HCT116 (cell line): Measurements from ENCODE around the gene ANKRD18A. TPM values are rescaled to one million over a fixed set of nuclear protein-coding genes. Genes with fewer than 3 reads are reported as not detected.

Experiments used
- ATAC-seq: fragments of 200-7000 bp; cut with Tn5 transposase; 2 replicates; pipeline ENCODE4 v1.9.1; 2020; ENCODE audit warnings: mild to moderate bottlenecking, moderate library complexity
- BruUV-seq: library from RNA; stranded (reverse); fragments of 400-500 nt; replicated peaks from 2 replicates; lab custom pipeline; 2021; lab: Mats Ljungman, UMichigan
- CTCF ChIA-PET: fragments of 300-600 bp; sonication (Branson Sonifier 250); formaldehyde crosslinking; loops from one replicate; lab custom pipeline; 2021; ENCODE audit warnings: antibody characterized with exemption; lab: Charles Lee
- POLR2A ChIA-PET: fragments of 300-600, 350-600 bp; sonication (Branson Sonifier 250); formaldehyde crosslinking; loops from one replicate; lab custom pipeline; 2021; ENCODE audit warnings: antibody characterized with exemption; lab: Charles Lee
- RAD21 ChIA-PET, 2 experiments: fragments of 300-600 bp; sonication (Branson Sonifier 250); formaldehyde crosslinking; loops; one replicate each; lab custom pipeline; 2023; ENCODE audit warnings: low total read pairs in 2 of 2; ENCODE audit not compliant: uncharacterized antibody in 2 of 2, unreplicated experiment in 2 of 2, low non-redundant PET in 1 of 2; lab: Charles Lee
- DNase-seq: peaks from one replicate; pipeline ENCODE4 v3.0.0-alpha.2; 2010; ENCODE audit warnings: low read depth, low spot score
- H2AFZ ChIP-seq: fragments of 200-600 bp; shearing (Covaris generic), sonication (generic); 2 replicates; pipeline ENCODE4 v1.6.1; 2017; ENCODE audit warnings: low read depth, mixed run types, mixed read lengths, antibody characterized with exemption, low read length; ENCODE audit not compliant: poor library complexity, severe bottlenecking
- H3K27ac ChIP-seq: 2 replicates; pipeline ENCODE4 v1.5.1; 2012; ENCODE audit warnings: low read depth, low read length
- H3K27me3 ChIP-seq: fragments of 200-600 bp; sonication (generic); 2 replicates; pipeline ENCODE4 v1.6.1; 2016; ENCODE audit warnings: mixed run types, low read length, mixed read lengths; ENCODE audit not compliant: insufficient read depth
- H3K36me3 ChIP-seq, 2 experiments: fragments of 200-500 bp in 1 of 2; fragments of 200-600 bp in 1 of 2; sonication (Bioruptor generic) in 1 of 2; sonication (generic) in 1 of 2; 2 replicates each; pipeline versions ENCODE4 v1.5.1 to v1.6.1; 2014 to 2016; ENCODE audit warnings: low read length in 2 of 2, inconsistent platforms in 1 of 2, mixed read lengths in 1 of 2, mixed run types in 1 of 2; ENCODE audit not compliant: insufficient read depth in 2 of 2, control insufficient read depth in 1 of 2
- H3K4me1 ChIP-seq, 2 experiments: fragments of 200-600 bp in 1 of 2; sonication (generic) in 1 of 2; 2 replicates each; pipeline versions ENCODE4 v1.5.1 to v1.6.1; 2012 to 2017; ENCODE audit warnings: low read length in 2 of 2, inconsistent platforms in 1 of 2, mild to moderate bottlenecking in 1 of 2, mixed read lengths in 1 of 2, mixed run types in 1 of 2, moderate library complexity in 1 of 2; ENCODE audit not compliant: insufficient read depth in 2 of 2, control insufficient read depth in 1 of 2
- H3K4me2 ChIP-seq: fragments of 200-600 bp; sonication (generic); 2 replicates; pipeline ENCODE4 v1.6.1; 2017; ENCODE audit warnings: mixed run types, low read length, mixed read lengths
- H3K4me3 ChIP-seq, 2 experiments: fragments of 200-600 bp in 1 of 2; sonication (generic) in 1 of 2; replicated peaks in 1 of 2; 2 replicates each; pipeline ENCODE4 v1.5.1; 2011 to 2016; ENCODE audit warnings: low read length in 2 of 2, control low read depth in 1 of 2, low read depth in 1 of 2, mild to moderate bottlenecking in 1 of 2, mixed read lengths in 1 of 2, mixed run types in 1 of 2
- H3K79me2 ChIP-seq: fragments of 200-600 bp; sonication (generic); 2 replicates; pipeline ENCODE4 v1.6.1; 2017; ENCODE audit warnings: mild to moderate bottlenecking, mixed run types, low read length, moderate library complexity, mixed read lengths; ENCODE audit not compliant: insufficient read depth
- H3K9ac ChIP-seq: fragments of 200-600 bp; sonication (generic); 2 replicates; pipeline ENCODE4 v1.6.1; 2016; ENCODE audit warnings: low read length, mixed read lengths
- H3K9me2 ChIP-seq: fragments of 200-600 bp; sonication (generic), shearing (Covaris generic); 2 replicates; pipeline ENCODE4 v1.6.1; 2017; ENCODE audit warnings: mixed run types, mild to moderate bottlenecking, moderate library complexity; ENCODE audit not compliant: insufficient read depth
- H3K9me3 ChIP-seq, 2 experiments: fragments of 200-500 bp in 1 of 2; fragments of 200-600 bp in 1 of 2; sonication (Bioruptor generic) in 1 of 2; sonication (generic) in 1 of 2; 2 replicates each; pipeline ENCODE4 v1.6.1; 2014 to 2017; ENCODE audit warnings: low read length in 2 of 2, mixed read lengths in 2 of 2, inconsistent platforms in 1 of 2, low read depth in 1 of 2, mild to moderate bottlenecking in 1 of 2, mixed run types in 1 of 2, moderate library complexity in 1 of 2; ENCODE audit not compliant: control insufficient read depth in 1 of 2, insufficient read depth in 1 of 2
- H4K20me1 ChIP-seq: fragments of 200-600 bp; sonication (generic), shearing (Covaris generic); 2 replicates; pipeline ENCODE4 v1.6.1; 2017; ENCODE audit warnings: mixed run types, mild to moderate bottlenecking, moderate library complexity; ENCODE audit not compliant: insufficient read depth
- ELF1 ChIP-seq: IDR thresholded peaks from 2 replicates; pipeline ENCODE4 v1.6.1; 2012; ENCODE audit warnings: low read depth, borderline replicate concordance
- RAD21 ChIP-seq: IDR thresholded peaks from 2 replicates; pipeline ENCODE4 v1.6.1; 2012; ENCODE audit warnings: low read depth, mild to moderate bottlenecking
- SIN3A ChIP-seq: IDR thresholded peaks from 2 replicates; pipeline ENCODE4 v1.6.1; 2012; ENCODE audit warnings: low read depth
- TCF7L2 ChIP-seq: IDR thresholded peaks from 2 replicates; pipeline ENCODE4 v1.7.0; 2011; ENCODE audit warnings: borderline replicate concordance, inconsistent platforms; ENCODE audit not compliant: insufficient read depth, insufficient read length; ENCODE audit errors: extremely low read depth
- ZFX ChIP-seq: fragments of 450-650 bp; IDR thresholded peaks from 2 replicates; pipeline ENCODE4 v1.6.1; 2017
- ZNF274 ChIP-seq: fragments of 200-500 bp; sonication (Bioruptor generic); IDR thresholded peaks from 2 replicates; pipeline ENCODE4 v1.6.1; 2014; ENCODE audit warnings: mild to moderate bottlenecking, low read depth, low read length, inconsistent platforms
- intact Hi-C: fragments of 100-400 bp; cut with micrococcal nuclease; formaldehyde crosslinking; loops from 2 replicates; pipeline ENCODE4 v1.10.0; 2022
- total RNA-seq: library from RNA; stranded (reverse); gene quantifications from one replicate; pipeline ENCODE4 v1.2.1, GENCODE V29; 2021; ENCODE audit not compliant: unreplicated experiment
- TF ChIP-seq, protein P1 (sequence below): IDR thresholded peaks from 2 replicates; pipeline ENCODE4 v1.6.1; 2012; ENCODE audit warnings: low read depth
- TF ChIP-seq, protein P2 (sequence below): IDR thresholded peaks from 2 replicates; pipeline ENCODE4 v1.6.1; 2012
- TF ChIP-seq, protein P3 (sequence below), 3 experiments: fragments of 200-600 bp in 1 of 3; sonication (generic) in 1 of 3; IDR thresholded peaks in 2 of 3; conservative IDR thresholded peaks in 1 of 3; 2 replicates each; pipeline ENCODE4 v1.5.1; 2012 to 2017; ENCODE audit warnings: low read depth in 2 of 3, low read length in 2 of 3, antibody characterized with exemption in 1 of 3, borderline replicate concordance in 1 of 3, control low read depth in 1 of 3, mild to moderate bottlenecking in 1 of 3, mixed read lengths in 1 of 3, mixed run types in 1 of 3, moderate library complexity in 1 of 3; ENCODE audit not compliant: insufficient read depth in 1 of 3

The ANKRD18A gene
- total RNA-seq, 1 experiment from 2014 or later = 24.2 TPM

DNA sequence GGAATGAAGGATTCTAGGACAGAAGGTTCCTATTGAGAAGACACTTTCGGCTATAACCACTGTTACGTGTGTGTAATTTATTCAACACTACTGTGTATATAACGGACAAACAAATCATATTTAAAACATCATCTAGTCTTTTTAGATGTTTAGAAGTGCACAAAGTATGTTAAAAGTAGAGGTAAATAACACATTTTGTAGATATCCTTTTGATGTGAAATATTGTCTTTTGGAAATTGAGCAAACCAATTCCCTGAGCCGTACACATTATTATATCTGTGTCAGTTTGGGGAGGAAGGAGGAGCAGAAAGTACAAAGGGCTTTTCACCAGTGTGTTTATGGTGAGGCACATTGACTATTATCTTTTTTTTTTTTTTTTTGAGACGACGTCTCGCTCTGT, 39.1 kb upstream of the ANKRD18A start:
- Histone ChIP-seq H3K4me3 (no peak overlapping the region), H3K9me3 (no peaks in the 10 kb centered on the region), H2AFZ (no peak overlapping the region), H3K27ac (no peak overlapping the region), H3K9me2 (no peaks in the 10 kb centered on the region), H3K4me1 (no peaks in the 10 kb centered on the region), H4K20me1 (no peaks in the 10 kb centered on the region), H3K4me2 (no peak overlapping the region), H3K9ac (no peak overlapping the region), H3K79me2 (no peaks in the 10 kb centered on the region), H3K36me3 (no peaks in the 10 kb centered on the region), H3K27me3 (no peaks in the 10 kb centered on the region)
- BruUV-seq = no TSS peak
- CTCF ChIA-PET = no interaction called here
- ATAC-seq (no peak), DNase-seq (no peak)
- TF ChIP-seq, protein P1, sequence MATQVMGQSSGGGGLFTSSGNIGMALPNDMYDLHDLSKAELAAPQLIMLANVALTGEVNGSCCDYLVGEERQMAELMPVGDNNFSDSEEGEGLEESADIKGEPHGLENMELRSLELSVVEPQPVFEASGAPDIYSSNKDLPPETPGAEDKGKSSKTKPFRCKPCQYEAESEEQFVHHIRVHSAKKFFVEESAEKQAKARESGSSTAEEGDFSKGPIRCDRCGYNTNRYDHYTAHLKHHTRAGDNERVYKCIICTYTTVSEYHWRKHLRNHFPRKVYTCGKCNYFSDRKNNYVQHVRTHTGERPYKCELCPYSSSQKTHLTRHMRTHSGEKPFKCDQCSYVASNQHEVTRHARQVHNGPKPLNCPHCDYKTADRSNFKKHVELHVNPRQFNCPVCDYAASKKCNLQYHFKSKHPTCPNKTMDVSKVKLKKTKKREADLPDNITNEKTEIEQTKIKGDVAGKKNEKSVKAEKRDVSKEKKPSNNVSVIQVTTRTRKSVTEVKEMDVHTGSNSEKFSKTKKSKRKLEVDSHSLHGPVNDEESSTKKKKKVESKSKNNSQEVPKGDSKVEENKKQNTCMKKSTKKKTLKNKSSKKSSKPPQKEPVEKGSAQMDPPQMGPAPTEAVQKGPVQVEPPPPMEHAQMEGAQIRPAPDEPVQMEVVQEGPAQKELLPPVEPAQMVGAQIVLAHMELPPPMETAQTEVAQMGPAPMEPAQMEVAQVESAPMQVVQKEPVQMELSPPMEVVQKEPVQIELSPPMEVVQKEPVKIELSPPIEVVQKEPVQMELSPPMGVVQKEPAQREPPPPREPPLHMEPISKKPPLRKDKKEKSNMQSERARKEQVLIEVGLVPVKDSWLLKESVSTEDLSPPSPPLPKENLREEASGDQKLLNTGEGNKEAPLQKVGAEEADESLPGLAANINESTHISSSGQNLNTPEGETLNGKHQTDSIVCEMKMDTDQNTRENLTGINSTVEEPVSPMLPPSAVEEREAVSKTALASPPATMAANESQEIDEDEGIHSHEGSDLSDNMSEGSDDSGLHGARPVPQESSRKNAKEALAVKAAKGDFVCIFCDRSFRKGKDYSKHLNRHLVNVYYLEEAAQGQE = no peak
- TF ChIP-seq ZFX (no peak), RAD21 (no peak), TCF7L2 (no peak), SIN3A (no peak), ZNF274 (no peak), ELF1 (no peak)
- TF ChIP-seq, protein P2, sequence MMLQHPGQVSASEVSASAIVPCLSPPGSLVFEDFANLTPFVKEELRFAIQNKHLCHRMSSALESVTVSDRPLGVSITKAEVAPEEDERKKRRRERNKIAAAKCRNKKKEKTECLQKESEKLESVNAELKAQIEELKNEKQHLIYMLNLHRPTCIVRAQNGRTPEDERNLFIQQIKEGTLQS = no peak
- TF ChIP-seq, protein P3, sequence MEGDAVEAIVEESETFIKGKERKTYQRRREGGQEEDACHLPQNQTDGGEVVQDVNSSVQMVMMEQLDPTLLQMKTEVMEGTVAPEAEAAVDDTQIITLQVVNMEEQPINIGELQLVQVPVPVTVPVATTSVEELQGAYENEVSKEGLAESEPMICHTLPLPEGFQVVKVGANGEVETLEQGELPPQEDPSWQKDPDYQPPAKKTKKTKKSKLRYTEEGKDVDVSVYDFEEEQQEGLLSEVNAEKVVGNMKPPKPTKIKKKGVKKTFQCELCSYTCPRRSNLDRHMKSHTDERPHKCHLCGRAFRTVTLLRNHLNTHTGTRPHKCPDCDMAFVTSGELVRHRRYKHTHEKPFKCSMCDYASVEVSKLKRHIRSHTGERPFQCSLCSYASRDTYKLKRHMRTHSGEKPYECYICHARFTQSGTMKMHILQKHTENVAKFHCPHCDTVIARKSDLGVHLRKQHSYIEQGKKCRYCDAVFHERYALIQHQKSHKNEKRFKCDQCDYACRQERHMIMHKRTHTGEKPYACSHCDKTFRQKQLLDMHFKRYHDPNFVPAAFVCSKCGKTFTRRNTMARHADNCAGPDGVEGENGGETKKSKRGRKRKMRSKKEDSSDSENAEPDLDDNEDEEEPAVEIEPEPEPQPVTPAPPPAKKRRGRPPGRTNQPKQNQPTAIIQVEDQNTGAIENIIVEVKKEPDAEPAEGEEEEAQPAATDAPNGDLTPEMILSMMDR (IDR thresholded peaks at IDR 0.05 in 2 of 3, conservative IDR thresholded peaks at IDR 0.05 in 1 of 3; ENCODE audit: borderline replicate concordance in 1 of 3, insufficient read depth in 1 of 3, low read depth in 2 of 3, low read length in 2 of 3) = no peak
- POLR2A ChIA-PET = no interaction called here
- RAD21 ChIA-PET = no interaction called here
- intact Hi-C loops = no loop called here
